GM19438 (cell line): Measurements from ENCODE around the gene CHST11.
A peak's percentile ranks its signal among the peaks of the same experiment; 100 is the strongest.

ENCODE experiments used
- ATAC-seq: cut with Tn5 transposase; IDR thresholded peaks from one replicate; pipeline ENCODE4 v1.9.1; 2021; ENCODE audit warnings: low read depth; ENCODE audit not compliant: unreplicated experiment

CHST11 gene

DNA sequence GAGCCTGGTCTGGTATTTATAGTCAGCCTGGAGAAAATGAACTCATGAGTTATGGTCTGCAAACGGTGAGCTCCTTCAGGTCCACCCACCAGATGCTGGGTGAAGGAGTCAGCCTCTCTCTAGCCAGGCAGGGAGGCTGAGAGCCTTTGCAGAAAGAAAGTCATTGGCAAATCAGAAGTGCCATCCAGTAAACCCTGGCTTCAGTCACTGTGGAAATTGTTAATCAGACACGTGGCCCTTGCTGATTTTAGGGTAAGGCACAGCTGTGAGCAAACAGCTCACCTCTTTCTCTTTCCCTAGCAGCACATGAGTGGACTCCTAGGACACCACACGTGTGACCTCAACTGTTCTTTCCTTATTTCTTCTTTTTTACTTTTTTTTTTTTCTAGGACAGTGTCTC is 44.9 kb downstream of the CHST11 start:
- no peak for ATAC-seq

DNA sequence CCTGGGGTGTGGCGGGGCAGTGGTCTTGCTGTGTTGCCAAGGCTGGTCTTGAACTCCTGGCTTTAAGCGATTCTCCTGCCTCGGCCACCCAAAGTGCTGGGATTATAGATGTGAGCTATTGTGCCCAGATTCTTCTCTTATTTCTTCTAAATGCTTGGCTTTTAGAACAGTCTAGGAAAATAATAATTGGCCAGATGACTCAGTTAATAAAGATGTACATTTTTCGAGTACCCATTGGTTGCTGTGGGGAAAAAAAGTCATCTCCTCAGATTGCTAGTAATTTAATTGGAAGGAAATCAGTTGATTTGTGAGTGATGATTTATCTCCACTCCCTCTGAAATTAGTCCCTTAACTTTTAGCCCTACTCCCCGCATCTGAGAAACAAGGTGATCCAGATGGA is 45.5 kb downstream of the CHST11 start:
- no peak for ATAC-seq

DNA sequence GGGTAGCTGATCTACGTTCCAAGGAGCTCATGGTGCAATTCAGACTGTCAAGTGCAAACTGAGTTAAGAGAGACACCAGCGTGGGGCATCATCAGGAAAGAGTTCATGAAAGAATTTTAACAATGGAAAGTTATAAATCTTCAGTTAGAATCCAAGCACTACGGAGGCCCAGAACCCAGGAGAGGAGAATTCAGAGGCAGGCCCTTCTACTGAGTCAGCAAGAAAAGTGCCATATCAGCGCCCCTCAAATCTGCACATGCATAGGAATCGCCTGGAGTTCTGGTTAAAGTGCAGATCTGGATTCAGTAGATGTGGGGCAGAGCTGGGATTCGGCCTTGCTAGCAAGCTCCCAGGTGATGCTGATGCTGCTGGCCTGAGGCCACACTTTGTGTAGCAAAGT is 45.9 kb downstream of the CHST11 start:
- ATAC-seq, result no peak

DNA sequence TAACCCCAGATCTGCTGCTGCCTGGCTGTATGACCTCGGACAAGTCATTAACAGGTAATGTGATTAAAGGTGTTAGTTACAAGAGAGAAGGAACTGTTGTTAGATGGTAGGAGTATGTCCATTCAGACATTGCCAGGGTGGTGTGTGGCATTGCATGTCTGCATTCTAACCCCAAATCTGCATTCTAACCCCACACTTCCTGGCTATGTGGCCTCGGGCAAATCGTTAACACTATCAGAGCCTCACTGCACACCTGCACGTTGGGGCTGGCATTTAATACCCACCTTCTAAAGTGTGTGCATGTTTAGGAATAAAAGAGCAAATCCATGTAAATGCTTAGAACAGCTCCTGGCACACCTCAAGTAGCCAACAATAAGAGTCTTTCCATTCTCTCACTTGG is 46.4 kb downstream of the CHST11 start:
- no peak for ATAC-seq

DNA sequence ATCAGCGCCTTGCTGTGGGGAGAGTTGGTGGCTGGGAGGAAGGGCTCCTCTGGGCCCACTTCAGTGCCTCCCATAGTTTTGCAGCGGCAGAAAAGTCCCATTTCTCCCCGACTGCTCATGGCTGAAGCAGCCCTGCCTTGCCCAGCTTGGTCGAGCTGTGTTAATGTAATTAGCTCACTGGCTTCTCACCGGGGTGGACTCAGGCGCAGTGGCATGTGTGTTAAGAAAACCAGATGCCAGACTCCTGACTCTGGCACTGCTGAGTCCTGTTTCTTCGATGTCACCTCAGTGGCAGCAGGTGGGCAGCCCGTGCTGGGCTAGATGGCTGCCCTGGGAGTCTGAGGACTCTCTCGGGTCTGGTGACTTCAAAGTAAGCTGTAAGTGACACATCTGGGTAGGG is 47.4 kb downstream of the CHST11 start:
- ATAC-seq, result no peak

DNA sequence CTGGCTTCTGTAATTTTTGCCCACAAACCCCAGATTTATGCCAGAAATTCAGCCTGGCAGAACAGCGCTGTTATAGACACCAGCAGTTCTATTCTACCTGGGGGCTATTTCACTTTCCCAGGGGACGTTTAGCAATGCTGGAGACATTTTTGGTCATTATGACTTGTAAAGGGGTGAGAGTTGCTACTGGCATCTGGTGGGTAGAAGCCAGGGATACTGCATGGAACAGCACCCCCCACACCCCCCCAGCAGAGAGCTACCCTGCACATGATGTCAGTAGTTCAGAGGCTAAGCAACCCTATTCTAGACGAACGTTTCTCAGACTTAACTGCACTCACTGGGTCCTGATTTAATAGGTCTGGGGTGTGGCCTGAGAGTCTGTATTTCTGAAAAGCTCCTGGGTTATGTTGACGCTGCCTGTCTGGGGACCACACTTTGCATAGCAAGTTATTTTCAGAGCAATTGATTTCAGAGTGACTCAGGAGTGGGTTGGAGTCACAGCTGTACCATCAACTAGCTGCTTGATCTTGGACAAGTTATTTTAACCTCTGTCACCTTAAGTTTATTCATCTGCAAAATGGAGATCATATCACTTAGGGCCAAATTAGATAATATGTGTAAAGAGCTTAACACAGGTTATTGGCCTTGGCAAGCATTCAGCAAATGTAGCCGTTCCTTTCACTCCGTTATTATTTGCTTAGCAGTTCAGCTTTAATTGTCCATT is 48.5 kb downstream of the CHST11 start:
- ATAC-seq, result peak; percentile 62

DNA sequence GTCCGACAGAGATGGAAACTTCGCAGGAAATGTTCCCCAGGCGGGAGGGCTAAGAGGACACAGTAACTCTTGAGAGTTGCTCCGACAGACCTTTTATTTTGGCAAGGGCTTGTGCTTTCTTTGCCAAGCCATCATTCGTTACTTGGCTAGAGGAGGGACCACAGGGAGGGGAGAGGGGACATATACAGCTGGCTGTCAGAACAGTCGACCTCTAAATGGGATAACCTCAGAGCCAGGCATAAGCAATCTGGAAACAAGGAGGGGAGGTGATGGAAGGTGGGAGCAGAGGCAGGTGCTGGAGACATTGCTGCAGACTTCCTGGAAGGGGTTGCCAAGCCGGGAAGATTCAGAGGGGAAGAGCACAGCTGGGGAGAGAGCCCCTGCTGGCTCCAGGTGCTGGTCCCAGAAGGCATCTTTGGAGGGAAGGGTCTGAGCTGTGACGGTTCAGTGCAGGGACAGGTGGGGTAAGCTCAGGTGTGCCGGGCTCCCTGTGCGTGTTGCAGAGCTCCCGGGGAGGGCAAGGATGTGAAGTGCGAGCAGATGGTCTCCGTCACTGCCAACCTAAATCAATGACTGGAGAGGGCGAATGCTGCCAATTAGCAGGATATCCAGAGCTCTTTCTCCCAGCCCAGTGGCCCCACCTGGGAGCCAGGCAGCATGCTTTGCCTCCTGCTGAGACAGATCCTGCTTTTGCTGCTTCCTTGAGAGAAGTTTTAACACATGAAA is 50.1 kb downstream of the CHST11 start:
- no peak for ATAC-seq

DNA sequence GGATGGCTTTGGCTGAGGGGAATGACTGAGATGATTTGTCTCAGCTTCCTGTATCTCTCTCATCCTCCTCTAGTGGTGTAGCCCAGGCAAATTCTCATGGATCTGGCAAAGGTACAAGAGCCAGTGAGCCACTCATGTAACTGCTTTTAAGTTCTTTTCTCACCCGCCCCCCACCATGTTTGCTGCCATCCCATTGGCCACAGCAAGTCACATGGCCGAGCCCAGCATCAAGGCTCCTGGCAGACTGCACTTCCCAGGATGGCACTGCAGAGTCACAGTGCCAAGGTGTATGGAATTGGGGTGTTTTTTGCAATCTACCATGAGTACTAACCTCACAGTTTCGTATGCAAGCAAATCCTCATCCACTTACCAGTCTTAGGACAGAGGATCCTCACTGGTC is 50.9 kb downstream of the CHST11 start:
- no peak for ATAC-seq

DNA sequence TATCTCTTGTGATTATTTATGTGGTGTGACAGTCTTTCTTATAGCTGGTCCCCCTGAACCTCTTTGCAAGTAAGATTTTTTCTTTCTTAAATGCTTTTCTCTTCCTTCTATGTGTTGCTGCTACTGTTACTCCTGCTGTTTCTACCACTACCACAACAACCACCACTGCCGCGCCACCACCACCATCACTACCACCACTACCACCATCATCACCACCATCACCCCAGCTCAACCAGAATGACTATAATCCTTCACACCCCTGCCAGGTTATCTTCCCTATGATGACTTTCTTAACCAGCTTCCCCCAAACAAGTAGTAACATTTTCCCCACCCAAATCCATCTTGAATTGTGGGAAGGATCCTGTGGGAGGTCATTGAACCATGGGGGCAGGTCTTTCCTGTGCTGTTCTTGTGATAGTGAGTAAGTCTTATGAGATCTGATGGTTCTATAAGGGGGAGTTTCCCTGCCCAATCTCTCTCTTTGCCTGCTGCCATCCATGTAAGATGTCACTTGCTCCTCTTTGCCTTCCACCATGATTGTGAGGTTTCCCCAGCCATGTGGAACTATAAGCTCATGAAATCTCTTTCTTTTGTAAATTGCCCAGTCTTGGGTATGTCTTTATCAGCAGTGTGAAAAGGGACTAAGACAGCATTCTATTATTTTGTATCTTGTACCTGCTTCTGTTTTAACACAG is 52.2 kb downstream of the CHST11 start:
- no peak for ATAC-seq

DNA sequence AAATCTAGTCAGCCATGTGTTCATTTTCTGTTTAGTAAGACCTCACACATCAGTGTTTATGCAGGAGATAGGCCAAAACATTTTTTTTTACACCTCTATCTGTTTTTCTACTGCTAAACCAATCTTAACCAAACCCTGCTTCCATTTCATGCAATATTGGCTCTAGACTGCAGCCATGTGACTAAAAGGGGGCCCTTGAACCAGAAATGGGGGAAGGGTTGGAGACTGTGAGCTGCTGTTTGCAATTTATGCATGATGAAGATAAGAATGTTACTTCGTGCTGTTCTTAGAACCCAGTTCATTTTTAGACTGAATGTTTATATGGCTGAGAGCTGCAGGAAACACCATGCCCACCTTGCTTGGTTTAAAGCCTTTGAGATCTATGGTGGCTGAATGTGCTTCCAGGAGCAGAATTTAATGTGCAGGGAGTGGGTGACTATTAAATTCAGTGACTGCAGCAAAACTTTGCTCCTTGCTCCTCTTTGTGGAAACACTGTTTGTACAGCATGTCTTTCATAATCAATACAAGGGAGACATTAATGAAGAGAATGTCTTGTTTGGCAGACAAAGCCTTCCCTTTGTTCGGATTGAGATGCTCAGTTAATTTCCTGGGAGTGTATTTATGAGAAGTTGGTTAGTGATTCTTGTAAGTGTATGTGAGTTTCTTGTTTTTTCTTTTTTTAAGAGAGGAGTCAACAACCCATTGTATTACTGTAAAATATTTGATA is 53.6 kb downstream of the CHST11 start:
- no peak for ATAC-seq

DNA sequence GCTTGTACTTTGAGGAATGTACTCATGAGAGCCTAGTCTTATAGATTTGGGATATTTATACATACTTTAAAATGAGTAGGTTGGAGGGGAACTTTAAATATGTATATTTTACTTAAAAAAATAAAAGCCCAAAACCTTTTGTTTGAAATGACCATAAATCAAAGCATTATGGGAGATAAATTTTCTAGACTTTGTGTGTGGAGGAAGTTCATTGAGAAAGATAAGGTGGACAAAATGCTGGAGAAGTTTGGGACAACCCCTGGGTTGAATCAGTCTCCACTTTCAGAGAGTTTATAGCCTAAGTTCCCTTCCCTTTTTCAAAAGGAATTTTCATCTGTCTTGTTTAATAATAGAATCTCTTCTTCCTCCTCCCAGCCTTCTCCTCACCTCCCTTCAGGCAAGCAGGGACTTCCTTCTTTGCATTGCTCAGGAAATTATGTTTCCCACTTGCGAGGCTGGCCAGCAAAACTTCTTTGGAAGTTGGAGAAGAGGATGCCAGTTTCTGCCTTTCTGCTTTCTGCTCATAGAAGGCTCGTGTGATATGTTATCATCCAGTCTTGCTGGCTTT is 54.2 kb downstream of the CHST11 start:
- no peak for ATAC-seq

DNA sequence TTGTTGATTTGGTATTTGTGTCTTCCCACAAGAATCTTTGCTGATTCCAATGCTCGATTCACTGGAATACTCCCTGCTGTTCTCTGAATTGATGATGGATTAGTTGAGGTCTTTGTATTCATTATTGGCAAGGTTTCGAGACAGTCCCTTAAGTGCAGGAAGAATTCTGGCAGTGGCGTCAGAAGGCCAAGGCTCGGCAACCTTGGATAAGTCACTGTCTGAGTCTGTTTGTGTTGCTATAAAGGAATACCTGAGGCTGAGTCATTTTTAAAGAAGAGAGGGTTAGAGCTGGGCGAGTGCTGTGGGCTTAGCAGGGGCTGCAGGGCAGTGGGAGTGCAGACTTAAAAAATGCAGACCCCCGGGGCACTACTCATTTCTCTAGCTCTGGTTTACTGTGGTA is 56.9 kb downstream of the CHST11 start:
- no peak for ATAC-seq

DNA sequence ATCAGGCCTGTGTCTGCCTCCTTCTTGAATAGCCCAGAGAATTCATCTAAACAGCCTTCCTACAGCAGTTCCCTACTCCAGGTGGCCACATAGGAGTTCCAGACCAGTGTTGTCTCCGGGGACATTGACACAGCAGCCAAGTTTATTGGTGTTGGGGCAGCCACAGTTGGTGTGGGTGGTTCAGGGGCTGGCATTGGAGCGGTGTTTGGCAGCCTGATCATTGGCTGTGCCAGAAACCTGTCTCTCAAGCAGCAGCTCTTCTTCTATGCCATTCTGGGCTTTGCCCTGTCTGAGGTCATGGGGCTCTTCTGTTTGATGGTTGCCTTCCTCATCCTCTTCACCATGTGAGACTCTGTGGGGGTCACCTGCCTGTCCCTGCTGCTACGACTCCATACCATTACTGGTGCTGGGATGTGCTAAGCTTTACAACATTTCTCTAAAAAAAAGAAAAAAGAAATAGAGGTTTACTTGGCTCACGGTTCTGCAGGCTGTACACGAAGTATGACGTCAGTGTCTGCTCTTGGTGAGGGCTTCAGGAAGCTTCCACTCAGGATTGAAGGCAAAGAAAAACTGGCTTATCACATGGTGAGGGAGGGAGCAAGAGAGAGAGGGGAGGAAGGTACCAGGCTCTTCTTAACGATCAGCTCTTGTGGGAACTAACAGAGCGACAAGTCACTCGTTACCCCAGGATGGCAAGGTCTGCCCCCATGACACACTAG is 57.5 kb downstream of the CHST11 start:
- ATAC-seq, result no peak

DNA sequence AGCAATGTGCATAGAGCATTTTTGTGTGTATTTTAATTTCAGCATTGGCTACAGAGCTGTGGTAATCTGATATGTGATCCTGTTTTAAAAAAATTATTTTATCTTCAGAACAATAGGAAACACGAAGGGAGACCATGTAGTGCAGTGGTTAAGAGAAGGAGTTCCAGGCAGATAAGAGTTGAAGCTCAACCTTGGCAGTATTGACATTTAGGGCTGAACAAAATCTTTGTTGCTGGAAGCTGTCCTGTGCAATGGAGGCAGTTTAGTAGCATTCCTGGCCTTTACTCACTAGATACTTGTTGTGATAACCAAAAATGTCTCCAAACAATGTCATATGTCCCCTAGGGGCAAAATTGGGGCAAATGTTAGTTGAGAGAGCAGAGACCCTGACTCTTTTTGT is 59.2 kb downstream of the CHST11 start:
- ATAC-seq, result no peak

DNA sequence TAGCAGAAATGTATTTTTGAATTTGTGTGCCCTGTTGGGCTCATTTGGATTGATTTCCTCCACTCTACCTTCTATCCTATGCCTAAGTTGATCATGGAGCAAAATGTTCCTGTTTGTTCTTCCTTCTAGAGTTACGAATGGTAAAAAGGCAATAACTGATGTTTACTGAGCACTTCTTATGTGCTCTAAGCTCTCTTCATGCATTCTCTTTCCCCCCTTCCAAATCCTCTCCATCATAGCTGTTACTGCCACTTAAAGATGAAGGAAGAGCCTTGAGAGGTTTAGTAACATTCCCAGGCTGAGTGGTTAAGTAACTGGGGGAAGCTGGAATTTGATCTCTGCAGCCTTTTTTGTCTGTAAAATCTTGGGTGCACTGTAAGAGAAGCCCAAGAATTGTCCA is 60.1 kb downstream of the CHST11 start:
- ATAC-seq, result no peak

DNA sequence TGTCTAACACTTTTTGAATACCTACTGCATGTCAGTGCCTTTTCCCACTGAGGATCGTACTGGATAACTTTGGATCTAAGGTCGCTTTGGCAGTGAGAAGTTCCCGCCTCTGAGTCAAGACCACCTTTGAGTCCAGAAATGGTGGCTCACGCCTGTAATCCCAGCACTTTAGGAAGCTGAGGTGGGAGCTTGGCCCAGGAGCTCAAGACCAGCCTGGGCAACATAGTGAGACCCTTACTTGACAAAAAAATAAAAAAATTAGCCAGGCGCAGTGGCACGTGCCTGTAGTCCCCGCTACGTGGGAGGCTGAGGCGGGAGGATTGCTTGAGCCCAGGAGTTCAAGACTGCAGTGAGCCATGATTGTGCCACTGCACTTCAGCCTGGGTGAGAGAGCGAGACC is 61.1 kb downstream of the CHST11 start:
- ATAC-seq, result no peak

DNA sequence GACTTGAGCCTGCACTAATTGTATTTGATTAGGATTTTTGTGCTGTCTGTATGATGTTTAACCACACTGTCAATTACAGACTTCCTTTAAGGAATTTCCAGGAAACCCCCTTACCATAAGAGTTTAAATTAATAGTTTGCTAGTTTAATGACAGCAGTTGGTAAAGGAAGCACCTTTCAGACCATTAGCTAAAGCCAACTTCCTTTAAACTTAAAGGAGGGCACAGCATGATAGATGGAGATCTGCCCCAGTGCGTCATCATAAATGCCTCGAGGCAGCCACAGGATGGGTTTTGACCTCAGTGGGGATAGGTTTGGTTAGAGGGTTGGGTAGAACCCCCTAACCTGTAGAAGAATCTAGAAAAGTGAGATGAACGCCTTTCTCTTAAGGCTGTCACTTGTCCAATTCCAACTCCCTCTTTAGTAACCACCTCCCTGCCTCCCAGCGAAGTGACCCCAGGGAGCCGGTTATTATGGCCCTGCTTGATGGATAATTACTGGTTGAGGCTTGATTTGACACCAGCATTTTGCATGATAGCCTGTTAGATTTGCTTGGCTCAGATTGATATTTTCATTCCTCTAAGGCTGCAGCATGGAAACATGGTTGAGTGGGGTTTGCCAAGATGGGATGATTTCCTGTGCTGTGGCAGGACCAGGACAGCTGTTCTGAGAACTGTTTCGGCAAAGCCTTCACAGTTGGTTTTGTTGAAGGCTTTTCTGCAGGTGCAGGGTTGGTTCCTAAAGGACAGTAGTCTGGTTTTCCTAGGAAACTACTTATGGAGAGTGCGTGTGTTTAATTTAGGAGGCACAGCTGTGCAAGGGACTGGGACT is 62.7 kb downstream of the CHST11 start:
- ATAC-seq, result no peak

DNA sequence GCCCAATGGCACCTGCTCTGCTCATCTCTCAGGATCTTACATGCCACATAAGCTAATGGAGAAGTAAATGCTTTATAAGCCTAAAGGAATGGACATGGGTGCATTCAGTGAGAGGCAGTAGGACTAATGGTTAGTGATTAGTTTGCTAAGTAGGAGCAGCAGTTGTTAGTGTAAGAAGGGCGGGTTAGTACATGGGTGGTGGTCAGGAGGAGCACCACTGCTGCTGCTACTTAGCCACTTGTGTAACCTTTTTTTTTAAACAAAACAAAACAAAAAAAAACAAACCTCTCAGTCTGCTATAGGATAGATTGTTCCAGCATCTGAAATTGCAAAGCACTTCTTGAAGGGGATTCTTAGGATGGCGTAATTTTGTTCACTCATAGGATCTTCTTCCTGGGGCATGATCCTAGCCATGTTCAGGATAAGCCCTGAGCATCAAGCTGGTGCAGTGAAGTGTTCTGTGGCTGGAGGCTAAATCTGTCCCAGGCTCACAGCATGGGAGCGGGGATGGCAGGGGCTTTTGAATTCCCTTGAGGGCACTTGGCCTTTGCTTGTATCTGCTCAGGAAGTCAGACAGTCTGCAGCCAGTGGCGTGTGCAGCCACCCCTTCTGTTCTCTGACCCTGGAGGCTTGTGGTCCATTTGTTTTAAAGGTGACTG is 63.6 kb downstream of the CHST11 start:
- ATAC-seq, result no peak

DNA sequence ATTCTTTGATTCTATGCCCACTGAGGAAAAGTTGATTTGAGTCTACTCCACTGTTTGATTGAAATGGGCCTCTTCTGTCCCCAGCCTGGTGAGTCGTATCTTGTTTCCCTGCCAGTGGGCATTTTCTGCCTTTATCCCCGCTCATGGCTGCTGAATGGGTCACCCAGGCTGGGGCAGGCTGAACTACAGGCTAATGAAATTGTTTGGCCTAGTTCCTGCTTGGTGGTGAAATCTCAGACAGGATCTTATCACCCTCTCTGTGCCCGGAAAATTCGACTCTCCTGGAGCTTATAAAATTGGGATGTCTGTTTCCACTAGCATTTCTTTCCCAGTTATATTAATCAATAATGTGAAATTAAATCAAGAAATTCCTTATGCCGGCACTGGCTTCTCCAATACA is 65.0 kb downstream of the CHST11 start:
- ATAC-seq, result no peak
